ENCODE results near the gene TRAF5.
"Not testable (repeated sequence)": the region's sequence is repeated elsewhere in the genome, so short reads cannot be mapped to it uniquely, and the experiment has no call there.

DNA sequence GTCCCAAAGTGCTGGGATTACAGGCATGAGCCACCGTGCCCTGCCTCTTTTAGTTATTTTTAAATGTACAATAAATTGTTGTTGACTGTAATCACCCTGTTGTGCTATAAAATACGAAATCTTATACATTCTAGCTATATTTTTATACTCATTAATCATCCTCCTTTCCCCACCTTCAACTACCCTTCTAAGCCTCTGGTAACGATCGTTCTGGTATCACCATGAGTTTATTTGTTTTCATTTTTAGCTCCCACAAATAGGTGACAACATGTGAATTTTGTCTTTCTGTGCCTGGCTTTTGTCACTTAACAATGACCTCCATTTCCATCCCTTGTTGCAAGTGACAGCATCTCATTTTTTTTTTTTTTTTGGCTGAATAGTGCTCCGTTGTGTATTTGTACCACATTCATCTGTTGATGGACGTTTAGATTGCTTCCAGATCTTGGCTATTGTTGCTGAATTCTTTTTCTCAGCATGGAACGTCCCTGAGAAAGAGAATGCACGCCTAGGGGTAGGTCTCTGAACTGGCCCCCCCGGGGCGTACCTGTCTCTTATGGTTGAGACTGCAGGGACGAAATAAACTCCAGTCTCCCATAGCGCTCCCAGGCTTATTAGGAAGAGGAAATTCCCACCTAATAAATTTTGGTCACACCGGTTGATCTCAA lies 71.8 kb downstream of the TRAF5 start:
- TF ChIP-seq, protein P1, sequence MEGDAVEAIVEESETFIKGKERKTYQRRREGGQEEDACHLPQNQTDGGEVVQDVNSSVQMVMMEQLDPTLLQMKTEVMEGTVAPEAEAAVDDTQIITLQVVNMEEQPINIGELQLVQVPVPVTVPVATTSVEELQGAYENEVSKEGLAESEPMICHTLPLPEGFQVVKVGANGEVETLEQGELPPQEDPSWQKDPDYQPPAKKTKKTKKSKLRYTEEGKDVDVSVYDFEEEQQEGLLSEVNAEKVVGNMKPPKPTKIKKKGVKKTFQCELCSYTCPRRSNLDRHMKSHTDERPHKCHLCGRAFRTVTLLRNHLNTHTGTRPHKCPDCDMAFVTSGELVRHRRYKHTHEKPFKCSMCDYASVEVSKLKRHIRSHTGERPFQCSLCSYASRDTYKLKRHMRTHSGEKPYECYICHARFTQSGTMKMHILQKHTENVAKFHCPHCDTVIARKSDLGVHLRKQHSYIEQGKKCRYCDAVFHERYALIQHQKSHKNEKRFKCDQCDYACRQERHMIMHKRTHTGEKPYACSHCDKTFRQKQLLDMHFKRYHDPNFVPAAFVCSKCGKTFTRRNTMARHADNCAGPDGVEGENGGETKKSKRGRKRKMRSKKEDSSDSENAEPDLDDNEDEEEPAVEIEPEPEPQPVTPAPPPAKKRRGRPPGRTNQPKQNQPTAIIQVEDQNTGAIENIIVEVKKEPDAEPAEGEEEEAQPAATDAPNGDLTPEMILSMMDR (IDR thresholded peaks at IDR 0.05) = not testable (repeated sequence)
- not testable (repeated sequence) for TF ChIP-seq POLR2A (IDR thresholded peaks at IDR 0.05)
